ENCODE data around the gene ACP3.

- TF ChIP-seq CTCF (conservative IDR thresholded peaks at IDR 0.05; ENCODE audit: low read depth, low read length) (no peak), EZH2 (IDR thresholded peaks at IDR 0.05; ENCODE audit: borderline replicate concordance, low read depth, low read length, poor library complexity, severe bottlenecking) (no peak)
Observed at GRCh38 chr3:132382688-132383194, 65.5 kb downstream of the ACP3 start.
